ENCODE results near the gene MAN2A1. TPM values are rescaled to one million over a fixed set of nuclear protein-coding genes. Genes with fewer than 3 reads are reported as not detected.
A peak's percentile ranks its signal among the peaks of the same experiment; 100 is the strongest.

The MAN2A1 gene
- total and polyA plus RNA-seq, 2 experiments from 2014 or later = 32.5 to 129 TPM

DNA sequence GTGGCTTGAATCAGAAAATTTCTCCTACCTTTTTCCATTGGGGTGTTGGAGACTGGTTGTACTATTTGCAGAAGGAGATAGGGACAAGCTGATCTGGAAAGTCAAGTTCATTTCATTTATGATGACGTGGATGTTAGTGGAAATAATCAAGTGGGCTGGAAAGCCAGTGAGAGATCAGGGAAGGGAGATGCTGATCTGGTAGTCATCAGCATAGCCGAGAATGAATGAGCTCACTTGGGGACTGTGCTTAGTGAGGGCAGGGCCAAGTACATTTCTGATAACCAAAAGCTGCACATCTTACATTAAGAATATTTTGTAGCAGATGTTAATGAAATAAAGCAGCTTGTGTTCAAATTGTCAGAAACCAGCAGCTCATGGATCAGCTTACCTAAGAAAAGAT lies 12.1 kb downstream of the MAN2A1 start:
- Histone ChIP-seq H3K79me2 (replicated peaks; ENCODE audit: insufficient read depth) (peaks cover 100% of the 10 kb centered on the region), H3K9me2 (ENCODE audit: insufficient read depth) (no peaks in the 10 kb centered on the region; the same call in 1 of the 2 replicates), H3K4me3 (no peak overlapping the region), H3K27me3 (ENCODE audit: insufficient read depth) (no peaks in the 10 kb centered on the region), H4K20me1 (replicated peaks; ENCODE audit: insufficient read depth) (peaks cover 47% of the 10 kb centered on the region), H3K27ac (ENCODE audit: low read depth) (no peak overlapping the region), H3K4me1 (ENCODE audit: insufficient read depth) (peaks cover 51% of the 10 kb centered on the region), H3K36me3 (ENCODE audit: insufficient read depth) (no peaks in the 10 kb centered on the region), H2AFZ (no peak overlapping the region), H3K4me2 (0 out of 2 replicates have a peak overlapping the region, but pooled peaks have one; percentile 6), H3F3A (replicated peaks; ENCODE audit: low read depth) (no peaks in the 10 kb centered on the region)
- ATAC-seq (no peak), DNase-seq (ENCODE audit: low spot score) (no peak)
- H3K4me3 Mint-ChIP-seq = no peak overlapping the region
- H3K36me3 Mint-ChIP-seq (ENCODE audit: low read depth) = peaks cover 8% of the 10 kb centered on the region; the same call in 2 of the 3 replicates
- no peak overlapping the region; the same call in 1 of the 2 replicates for H3K27ac Mint-ChIP-seq
- no peak for TF ChIP-seq JUNB (IDR thresholded peaks at IDR 0.05; ENCODE audit: unreplicated experiment)
- TF ChIP-seq, protein P1, sequence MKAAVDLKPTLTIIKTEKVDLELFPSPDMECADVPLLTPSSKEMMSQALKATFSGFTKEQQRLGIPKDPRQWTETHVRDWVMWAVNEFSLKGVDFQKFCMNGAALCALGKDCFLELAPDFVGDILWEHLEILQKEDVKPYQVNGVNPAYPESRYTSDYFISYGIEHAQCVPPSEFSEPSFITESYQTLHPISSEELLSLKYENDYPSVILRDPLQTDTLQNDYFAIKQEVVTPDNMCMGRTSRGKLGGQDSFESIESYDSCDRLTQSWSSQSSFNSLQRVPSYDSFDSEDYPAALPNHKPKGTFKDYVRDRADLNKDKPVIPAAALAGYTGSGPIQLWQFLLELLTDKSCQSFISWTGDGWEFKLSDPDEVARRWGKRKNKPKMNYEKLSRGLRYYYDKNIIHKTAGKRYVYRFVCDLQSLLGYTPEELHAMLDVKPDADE (IDR thresholded peaks at IDR 0.05) = no peak
- no peaks in the 10 kb centered on the region for H3K9me3 Mint-ChIP-seq
- H3K4me1 Mint-ChIP-seq = peaks cover 76% of the 10 kb centered on the region
- H3K27me3 Mint-ChIP-seq (ENCODE audit: insufficient read depth, low read depth, poor library complexity) = no peaks in the 10 kb centered on the region

DNA sequence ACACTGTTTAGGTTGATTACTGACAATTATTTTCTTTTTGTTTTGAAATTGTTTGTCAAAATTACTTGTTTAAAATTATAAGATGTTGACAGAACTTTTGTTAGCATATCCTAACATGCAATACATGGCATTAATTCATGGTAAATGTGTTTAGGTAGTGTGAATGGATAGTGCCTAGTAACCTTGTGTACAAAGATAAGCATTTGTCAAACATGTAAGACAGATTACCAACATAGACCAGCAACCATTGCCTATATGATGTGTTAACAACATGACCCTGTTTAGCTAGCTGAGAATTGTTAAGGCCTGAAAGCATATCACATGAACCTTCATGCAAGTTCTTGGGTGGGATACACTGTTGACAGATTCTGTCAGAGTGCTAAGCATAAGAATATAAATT lies 13.4 kb downstream of the MAN2A1 start:
- H3F3A ChIP-seq (replicated peaks; ENCODE audit: low read depth) = no peaks in the 10 kb centered on the region
- Mint-ChIP-seq H3K27me3 (ENCODE audit: insufficient read depth, low read depth, poor library complexity) (no peaks in the 10 kb centered on the region), H3K4me3 (no peak overlapping the region), H3K36me3 (ENCODE audit: low read depth) (peaks cover 16% of the 10 kb centered on the region), H3K9me3 (no peaks in the 10 kb centered on the region), H3K4me1 (peaks cover 73% of the 10 kb centered on the region), H3K27ac (no peak overlapping the region)
- peaks cover 38% of the 10 kb centered on the region for H3K4me1 ChIP-seq (ENCODE audit: insufficient read depth)
- no peak overlapping the region for H3K4me2 ChIP-seq
- H3K27ac ChIP-seq (ENCODE audit: low read depth) = no peak overlapping the region
- H3K79me2 ChIP-seq (replicated peaks; ENCODE audit: insufficient read depth) = peaks cover 100% of the 10 kb centered on the region
- no peak overlapping the region for H3K4me3 ChIP-seq
- TF ChIP-seq, protein P2, sequence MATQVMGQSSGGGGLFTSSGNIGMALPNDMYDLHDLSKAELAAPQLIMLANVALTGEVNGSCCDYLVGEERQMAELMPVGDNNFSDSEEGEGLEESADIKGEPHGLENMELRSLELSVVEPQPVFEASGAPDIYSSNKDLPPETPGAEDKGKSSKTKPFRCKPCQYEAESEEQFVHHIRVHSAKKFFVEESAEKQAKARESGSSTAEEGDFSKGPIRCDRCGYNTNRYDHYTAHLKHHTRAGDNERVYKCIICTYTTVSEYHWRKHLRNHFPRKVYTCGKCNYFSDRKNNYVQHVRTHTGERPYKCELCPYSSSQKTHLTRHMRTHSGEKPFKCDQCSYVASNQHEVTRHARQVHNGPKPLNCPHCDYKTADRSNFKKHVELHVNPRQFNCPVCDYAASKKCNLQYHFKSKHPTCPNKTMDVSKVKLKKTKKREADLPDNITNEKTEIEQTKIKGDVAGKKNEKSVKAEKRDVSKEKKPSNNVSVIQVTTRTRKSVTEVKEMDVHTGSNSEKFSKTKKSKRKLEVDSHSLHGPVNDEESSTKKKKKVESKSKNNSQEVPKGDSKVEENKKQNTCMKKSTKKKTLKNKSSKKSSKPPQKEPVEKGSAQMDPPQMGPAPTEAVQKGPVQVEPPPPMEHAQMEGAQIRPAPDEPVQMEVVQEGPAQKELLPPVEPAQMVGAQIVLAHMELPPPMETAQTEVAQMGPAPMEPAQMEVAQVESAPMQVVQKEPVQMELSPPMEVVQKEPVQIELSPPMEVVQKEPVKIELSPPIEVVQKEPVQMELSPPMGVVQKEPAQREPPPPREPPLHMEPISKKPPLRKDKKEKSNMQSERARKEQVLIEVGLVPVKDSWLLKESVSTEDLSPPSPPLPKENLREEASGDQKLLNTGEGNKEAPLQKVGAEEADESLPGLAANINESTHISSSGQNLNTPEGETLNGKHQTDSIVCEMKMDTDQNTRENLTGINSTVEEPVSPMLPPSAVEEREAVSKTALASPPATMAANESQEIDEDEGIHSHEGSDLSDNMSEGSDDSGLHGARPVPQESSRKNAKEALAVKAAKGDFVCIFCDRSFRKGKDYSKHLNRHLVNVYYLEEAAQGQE (IDR thresholded peaks at IDR 0.05; ENCODE audit: unreplicated experiment) = no peak
- TF ChIP-seq EZH2 (IDR thresholded peaks at IDR 0.05; ENCODE audit: low read depth, unreplicated experiment) (no peak), NANOG (IDR thresholded peaks at IDR 0.05; ENCODE audit: borderline replicate concordance) (no peak), ZNF331 (CRISPR knock-in tag; IDR thresholded peaks at IDR 0.05; ENCODE audit: low read depth) (no peak)
- TF ChIP-seq, protein P3, sequence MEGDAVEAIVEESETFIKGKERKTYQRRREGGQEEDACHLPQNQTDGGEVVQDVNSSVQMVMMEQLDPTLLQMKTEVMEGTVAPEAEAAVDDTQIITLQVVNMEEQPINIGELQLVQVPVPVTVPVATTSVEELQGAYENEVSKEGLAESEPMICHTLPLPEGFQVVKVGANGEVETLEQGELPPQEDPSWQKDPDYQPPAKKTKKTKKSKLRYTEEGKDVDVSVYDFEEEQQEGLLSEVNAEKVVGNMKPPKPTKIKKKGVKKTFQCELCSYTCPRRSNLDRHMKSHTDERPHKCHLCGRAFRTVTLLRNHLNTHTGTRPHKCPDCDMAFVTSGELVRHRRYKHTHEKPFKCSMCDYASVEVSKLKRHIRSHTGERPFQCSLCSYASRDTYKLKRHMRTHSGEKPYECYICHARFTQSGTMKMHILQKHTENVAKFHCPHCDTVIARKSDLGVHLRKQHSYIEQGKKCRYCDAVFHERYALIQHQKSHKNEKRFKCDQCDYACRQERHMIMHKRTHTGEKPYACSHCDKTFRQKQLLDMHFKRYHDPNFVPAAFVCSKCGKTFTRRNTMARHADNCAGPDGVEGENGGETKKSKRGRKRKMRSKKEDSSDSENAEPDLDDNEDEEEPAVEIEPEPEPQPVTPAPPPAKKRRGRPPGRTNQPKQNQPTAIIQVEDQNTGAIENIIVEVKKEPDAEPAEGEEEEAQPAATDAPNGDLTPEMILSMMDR (conservative IDR thresholded peaks at IDR 0.05; ENCODE audit: low read depth in 2 of 2) = no peak
- ATAC-seq (no peak), DNase-seq (ENCODE audit: low spot score) (no peak)
- no peak overlapping the region for H2AFZ ChIP-seq
- H4K20me1 ChIP-seq (replicated peaks; ENCODE audit: insufficient read depth) = peaks cover 54% of the 10 kb centered on the region
- no peaks in the 10 kb centered on the region; the same call in 1 of the 2 replicates for H3K9me2 ChIP-seq (ENCODE audit: insufficient read depth)
- no peaks in the 10 kb centered on the region for H3K27me3 ChIP-seq (ENCODE audit: insufficient read depth)
- no peaks in the 10 kb centered on the region for H3K36me3 ChIP-seq (ENCODE audit: insufficient read depth)
